HG02678 (cell line): Measurements from ENCODE around the gene ZNF8.
"Not testable (repeated sequence)": the region's sequence is repeated elsewhere in the genome, so short reads cannot be mapped to it uniquely, and the experiment has no call there.

Experiments used
- ATAC-seq: cut with Tn5 transposase; IDR thresholded peaks from one replicate; pipeline ENCODE4 v1.9.1; 2021; ENCODE audit warnings: mild to moderate bottlenecking, moderate library complexity; ENCODE audit not compliant: unreplicated experiment

Gene ZNF8

DNA sequence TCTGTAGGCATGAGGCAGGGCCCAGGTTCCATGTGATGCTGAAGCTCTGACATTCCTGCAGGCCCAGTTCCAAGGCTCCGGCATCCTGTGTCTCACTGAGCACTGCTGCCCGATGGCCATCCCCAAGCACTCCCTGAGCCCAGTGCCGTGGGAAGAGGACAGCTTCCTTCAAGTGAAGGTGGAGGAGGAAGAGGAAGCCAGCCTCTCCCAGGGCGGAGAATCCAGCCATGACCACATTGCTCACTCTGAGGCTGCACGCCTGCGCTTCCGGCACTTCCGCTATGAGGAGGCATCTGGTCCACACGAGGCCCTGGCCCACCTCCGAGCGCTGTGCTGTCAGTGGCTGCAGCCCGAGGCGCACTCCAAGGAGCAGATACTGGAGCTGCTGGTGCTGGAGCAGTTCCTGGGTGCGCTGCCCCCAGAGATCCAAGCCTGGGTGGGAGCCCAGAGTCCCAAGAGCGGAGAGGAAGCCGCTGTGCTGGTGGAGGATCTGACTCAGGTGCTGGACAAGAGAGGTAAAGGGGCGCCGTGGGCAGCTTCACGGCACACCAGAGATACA, 56.0 kb downstream of the ZNF8 start:
- ATAC-seq = no peak

DNA sequence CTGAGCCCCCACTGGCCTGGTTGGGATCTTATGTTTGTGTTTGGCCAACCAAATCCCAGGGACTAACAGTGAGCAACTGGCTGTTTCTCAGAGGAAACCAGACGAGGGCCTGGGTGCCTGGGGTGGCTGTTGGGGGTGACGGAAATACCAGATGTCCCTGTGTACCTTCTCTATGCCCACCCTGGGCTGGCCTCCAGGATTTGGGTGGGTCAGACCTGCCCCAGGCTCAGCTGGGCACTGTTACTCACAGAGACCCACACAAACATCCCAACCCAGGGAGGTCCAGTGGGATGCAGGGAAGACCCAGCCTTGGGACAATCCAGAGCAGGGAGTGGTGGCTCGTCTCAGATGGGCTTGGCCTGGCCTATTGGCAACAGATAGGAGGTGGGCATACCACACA, 56.9 kb downstream of the ZNF8 start:
- no peak for ATAC-seq

DNA sequence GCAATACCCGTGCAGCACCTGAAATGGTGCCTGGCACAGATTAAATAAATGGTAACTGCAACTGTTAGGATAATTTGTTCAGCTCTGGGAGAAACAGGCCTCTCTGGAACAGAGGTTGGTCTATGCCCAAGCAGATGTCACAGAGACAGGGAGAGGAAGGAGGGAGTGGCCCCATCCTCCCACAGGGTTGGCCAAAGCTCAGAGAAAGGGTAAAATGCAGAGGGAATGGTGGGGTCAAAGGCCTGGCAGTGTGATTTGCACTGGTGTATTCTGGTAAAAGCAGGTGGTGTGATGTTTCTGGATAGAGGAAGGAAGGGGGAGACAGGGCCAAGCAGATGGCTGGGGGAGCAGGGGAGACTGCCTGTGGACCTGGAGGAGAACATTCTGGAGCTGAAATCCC, 57.5 kb downstream of the ZNF8 start:
- ATAC-seq = no peak

DNA sequence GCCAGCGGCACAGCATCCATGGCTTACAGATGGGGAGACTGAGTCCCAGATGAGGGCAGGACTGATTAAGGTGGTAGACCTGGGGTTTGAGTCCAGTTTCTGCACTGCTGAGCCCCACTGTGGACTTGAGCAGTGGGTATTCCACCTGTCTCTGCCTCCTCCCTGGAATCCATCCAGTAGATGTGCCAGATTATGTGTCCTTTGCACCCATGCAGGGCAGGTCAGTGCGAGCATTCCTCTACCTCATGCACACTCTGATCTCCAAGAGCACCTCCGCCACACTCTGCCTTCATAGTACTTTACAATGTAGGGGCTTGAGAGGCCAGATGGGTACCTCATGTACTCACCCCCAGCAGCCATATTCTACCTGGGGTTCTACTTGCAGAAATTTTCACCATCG, 58.1 kb downstream of the ZNF8 start:
- no peak for ATAC-seq

- ATAC-seq = no peak
These were observed 59.6 kb downstream of the ZNF8 start for GRCh38 chr19:58338336-58338735.

GRCh38 chr19:58338825-58339558, 60.2 kb downstream of the ZNF8 start:
- no peak for ATAC-seq

DNA sequence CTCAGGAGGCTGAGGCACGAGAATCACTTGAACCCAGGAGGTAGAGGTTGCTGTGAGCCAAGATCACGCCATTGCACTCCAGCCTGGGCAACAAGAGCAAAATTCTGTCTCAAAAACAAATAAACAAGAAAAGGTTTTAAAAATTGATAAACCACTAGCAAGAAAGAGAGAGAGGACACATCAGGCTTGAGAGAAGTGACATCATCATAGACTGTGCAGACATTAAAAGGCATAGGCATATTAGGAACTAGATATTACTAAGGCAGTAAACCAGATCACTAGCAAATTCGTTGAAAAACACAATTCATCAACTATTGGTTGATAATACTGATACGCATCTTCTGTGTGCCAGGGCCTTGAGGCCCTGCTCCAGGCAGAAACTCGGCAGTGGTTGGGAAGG, 66.8 kb downstream of the ZNF8 start:
- ATAC-seq = no peak

DNA sequence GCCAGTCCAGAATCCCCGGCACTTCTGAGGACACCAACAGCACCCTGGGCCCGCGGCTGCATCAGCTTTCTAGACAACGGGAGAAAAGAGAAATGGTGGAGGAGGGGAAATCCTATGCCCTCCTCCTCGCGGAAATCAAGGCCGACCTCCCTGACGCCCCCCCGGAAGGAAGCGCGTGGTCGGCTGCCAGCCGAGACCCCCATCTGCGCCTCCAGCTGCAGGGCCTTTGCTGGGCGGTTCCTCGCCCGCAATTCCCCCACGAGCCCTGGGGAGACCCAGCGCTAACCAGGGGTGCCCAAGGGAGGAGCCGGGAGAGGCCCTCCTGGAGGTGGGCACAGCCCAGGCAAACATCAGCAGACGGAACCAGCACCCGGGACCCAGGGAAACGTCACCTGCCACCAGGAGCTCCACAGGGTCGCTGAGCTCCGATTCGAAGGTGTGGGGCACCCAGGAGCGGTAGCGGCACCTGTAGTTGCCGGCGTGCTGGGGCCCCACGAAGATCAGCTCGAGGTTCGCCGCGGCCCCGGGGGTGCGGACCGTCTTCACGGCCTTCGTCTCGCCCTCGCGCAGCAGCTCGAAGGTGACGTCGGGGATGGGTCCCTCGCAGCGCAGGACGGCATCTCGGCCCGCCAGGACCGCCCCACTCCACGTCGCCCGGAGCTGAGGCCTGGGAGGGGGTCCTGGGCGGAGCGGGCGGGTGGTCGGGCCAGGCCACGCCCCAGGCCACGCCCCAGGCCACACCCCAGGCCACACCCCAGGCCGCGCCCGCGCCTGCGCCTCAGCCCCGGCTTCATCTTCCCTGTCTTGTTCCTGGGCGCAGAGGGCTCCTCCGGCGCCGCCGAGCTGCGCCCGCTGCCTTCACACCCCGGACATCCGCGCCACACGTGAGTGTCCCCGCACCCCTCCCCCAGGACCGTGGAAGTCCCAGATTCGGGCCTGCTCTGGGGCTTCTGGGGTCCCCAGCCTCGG, 68.5 kb downstream of the ZNF8 start:
- ATAC-seq = peak; percentile 93

DNA sequence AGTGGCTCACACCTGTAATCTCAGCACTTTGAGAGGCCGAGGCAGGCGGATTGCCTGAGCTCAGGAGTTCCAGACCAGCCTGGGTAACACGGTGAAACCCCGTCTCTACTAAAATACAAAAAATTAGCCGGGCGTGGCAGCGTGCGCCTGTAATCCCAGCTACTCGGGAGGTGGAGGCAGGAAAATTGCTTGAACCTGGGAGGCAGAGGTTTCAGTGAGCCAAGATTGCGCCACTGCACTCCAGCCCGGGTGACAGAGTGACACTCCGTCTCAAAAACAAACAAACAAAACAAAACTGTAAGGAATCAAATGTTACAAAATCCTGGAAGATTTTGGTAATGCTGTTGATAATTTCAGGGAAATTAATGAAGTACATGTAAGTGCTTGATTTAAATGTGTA, 69.3 kb downstream of the ZNF8 start:
- ATAC-seq = not testable (repeated sequence)

DNA sequence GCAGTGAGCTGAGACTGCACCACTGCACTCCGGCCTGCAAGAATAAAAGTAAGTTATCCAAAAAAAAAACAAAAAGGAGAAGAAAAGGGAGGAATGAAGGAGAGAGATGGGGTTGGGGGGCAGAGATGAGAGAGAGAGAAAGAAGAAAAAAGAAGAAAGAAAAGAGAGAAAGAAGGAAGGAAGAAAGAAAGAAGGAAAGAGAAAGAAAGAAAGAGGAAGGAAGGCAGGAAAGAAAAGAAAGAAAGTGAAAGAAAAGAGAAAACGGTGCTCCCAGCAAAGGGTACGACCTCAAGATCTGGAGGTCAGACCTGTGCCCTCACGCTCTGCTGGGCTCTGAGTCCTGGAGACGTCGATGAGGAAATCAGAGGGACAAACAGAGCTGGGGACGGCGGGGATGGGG, 70.8 kb downstream of the ZNF8 start:
- no peak for ATAC-seq

- ATAC-seq = no peak
These were observed 71.5 kb downstream of the ZNF8 start for GRCh38 chr19:58350001-58350861.

- ATAC-seq = no peak
These were observed 72.3 kb downstream of the ZNF8 start for GRCh38 chr19:58350871-58351557.

DNA sequence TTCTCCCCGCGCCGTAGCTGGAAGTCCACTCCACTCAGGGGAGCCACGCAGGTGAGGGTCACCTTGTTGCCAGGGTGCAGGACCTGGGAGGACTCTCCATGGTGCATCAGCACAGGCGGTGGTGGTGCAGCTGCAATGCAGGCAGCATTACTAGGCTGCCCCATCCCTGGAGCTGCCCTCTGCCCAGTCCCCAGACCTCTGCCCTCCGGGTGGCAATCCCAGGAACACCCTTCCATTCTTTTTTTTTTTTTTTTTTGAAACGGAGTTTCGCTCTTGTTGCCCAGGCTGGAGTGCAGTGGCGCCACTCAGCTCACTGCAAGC, 72.8 kb downstream of the ZNF8 start:
- no peak for ATAC-seq

- ATAC-seq = no peak
These were observed 73.4 kb downstream of the ZNF8 start for GRCh38 chr19:58351990-58352755.
